Activated CD4-positive, alpha-beta T cell treated with anti-CD3 and anti-CD28 coated beads, Interleukin-10, Interleukin-2, amounts not matched to agents 100 ng/mL and 50 ng/mL, durations not matched to agents 16 hours and 8 hours (primary cell): ENCODE measurements around the gene SLC34A3.

Experiments used
- DNase-seq: peaks from one replicate; pipeline ENCODE4 v3.0.0-alpha.2; 2020

Gene SLC34A3

DNA sequence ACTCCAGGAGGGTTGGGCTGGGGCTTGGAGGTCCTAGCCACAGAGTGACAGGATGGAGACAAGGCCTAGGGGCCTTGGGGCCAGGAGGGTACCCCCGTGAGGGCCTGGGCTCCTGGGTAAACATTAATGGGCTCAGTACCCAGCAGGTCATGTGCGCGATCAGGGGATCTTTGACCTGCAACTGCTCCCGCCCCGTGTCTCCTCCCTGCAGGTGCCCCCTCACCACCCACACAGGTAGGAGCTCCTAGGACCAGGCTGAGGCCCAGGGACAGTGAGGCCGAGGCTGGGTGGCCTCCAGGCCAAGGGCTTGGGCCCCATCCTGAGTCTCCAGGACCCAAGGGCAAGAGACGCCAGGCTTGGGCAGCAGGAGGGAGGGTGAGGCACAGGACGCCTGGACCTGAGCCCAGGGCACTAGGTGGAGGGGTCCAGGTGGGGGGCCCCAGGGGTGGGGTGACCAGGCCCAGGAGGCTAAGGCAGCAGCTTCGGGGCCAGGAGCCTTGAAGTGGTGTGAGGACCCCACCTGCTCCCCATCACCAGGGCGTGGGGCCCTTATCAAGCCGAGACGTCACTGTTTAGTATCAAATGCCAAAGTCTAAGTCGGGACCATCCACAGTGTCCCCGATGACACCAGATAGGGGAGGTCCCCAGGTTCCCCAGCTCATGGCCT lies at the start of gene SLC34A3:
Gene SLC34A3 (plus strand): TSS at position 197 of the 667 bp plus-strand sequence. CDS start 802 bp downstream, outside the sequence.
- DNase-seq = no peak

DNA sequence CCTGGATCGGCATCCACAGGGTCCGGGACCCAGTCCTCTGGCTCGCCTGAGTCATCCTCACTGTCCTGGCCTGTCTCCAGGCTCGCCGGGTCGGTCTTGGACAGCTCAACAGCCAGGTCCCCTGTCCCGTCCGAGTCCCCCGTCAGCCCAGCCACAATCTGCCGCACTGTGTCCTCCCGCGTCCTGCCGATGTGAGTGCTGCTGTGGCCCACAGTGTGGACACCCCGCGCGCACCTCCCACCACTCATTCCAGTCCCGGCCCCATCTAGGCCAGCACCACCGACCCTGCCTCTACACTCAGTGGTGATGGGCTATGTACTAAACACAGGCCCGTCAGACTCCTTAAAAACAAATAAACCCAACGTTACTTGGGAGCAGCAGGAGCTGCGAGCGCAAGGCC lies 49.0 kb upstream of the SLC34A3 start:
- no peak for DNase-seq

DNA sequence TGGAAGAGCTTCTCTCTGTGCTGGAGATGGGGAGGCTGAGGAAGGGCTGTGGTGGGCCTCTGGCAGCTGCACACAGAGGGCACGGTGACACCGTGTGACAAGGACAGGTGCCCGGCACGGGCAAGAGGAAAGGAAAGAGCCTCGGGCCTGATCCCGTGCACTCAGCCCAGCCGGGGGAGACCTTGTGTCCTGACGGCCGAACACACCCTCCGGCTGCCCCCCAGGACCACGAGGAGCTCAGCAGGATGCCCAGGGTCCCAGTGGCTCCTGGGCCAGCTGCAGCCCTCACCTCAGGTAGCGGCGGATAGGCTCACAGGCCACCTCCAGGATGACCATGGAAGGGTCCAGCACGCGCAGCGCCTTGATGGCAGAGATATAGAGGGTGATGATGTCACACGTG lies 47.9 kb upstream of the SLC34A3 start:
- no peak for DNase-seq

DNA sequence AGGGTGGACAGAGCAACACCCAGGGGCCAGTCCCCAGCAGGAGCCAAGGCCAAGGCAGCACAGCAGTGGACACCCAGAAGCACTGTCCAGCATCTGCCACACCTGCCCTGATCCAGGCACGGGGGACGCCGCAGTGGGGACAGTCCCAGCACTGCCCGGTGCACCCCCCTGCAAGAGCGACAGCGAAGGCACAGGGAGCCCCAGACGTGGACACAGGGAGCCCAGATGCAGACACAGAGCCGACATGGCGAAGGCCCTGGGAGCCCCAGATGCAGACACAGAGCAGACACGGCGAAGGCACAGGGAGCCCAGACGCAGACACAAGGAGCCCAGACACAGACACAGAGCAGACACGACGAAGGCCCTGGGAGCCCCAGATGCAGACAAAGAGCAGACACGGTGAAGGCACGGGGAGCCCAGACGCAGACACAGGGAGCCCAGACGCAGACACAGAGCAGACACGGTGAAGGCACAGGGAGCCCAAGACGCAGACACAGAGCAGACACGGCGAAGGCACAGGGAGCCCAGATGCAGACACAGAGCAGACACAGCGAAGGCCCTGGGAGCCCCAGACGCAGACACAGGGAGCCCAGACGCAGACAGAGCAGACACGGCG lies 46.6 kb upstream of the SLC34A3 start:
- DNase-seq = no peak

DNA sequence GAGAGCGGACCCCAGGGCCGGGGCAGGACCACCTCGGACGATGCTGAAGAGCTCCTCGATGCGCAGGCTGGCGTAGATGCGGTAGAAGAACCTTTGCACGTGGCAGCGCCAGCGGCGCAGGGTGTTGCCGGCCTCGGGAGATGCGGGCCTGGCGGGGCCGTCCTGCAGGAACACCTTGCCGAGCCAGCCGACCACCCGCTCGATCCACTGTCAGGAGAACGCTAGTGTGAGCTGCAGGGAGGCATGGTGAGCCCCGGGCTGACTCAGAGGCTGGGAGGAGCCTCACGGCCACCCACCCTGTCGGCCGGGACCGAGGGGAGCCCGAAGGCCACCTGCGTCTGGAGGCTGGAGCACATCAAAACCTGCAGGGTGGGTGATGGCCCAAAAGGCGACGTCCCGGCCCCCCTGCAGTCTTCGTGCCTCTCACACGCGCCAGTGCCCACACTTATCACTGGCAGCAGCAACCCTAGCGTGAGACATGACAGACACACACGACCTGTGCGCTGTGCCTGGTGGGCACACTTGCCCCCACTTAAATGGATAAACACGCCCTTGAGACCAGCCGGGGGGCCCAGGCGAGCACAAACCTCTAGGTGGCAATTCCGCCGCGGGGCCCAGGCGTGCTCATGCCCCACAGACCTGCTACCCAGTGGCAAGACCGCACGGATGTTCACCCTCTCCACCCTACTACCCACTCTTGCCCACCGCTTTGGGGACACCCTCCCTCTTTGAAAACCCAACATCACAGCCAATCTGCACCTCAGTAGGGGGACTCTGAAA lies 45.6 kb upstream of the SLC34A3 start:
- no peak for DNase-seq

DNA sequence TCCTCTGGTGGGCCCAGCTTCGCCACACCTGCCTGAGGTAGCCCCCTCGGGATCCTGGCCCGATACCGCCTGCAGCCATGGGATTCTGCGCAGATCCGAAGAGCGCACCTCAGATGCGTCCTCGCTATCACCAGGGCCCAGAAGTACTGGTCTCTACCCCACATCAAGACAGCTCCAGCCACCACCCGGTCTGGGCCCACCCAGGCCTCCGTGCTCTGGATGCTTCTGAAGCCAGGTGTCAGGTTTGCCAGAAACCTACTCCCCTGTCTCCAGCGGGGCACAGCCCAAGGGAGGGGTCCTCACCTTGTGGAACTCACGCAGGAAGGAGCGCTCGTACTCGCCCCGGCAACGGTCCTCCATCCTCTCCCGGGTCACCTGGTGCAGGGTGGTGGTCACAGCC lies 44.8 kb upstream of the SLC34A3 start:
- no peak for DNase-seq

DNA sequence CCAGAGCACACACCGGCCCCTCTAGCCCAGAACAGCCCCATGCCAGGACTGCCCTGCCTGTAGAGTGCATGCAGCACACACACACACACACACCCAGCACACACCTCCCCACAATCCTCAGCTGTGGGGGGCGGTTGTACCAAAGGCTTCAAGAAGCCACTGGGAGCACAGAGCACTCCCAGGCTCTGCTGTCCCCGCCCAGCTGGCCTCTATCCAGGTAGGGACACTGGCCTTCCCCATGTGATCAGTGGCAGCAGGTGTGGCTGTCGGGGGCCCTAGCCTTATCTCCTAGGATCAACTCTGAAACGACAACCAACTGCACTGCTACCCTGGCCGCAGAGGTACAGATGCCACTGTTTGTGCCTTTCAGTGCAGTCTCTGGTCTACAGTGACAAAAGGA lies 44.3 kb upstream of the SLC34A3 start:
- no peak for DNase-seq

DNA sequence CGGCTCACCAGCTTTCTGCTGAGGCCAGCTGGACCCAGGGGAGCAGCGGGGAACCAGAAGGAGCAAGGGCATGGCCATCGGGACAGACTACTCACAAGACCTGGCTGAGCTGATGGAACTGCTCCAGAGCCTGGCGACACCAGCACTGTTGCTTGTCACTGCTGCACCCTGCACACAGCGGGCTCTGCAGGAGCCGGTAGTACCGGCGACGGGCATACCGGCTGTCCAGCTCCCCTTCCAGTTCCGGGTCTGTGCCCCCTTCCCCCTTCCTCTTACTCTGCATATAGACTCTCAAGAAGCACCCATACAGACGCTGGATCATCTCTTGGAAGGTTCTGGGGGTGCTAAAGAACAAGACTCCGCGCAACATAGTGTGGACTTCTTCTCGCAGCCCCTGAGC lies 43.3 kb upstream of the SLC34A3 start:
- DNase-seq = no peak

DNA sequence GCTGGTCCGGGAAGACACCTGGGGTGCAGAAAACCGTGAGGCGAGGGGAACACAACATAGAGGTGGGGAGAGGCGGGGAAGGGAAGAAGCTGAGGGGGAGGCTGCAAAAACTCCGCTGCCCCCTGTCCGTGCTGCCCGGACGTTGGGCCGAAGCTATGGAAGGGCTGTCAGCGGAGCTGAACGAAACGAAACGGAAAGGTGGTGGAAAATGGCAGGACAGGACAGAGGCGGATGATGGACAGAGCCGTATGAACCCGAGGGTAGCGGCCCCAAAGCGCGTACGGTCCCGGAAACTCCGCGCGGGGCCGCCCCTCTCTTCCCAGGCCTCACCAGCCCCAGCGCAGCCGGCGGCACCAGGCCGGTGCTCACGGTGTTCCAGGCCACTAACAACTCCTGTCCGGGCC lies 42.6 kb upstream of the SLC34A3 start:
- DNase-seq = no peak

DNA sequence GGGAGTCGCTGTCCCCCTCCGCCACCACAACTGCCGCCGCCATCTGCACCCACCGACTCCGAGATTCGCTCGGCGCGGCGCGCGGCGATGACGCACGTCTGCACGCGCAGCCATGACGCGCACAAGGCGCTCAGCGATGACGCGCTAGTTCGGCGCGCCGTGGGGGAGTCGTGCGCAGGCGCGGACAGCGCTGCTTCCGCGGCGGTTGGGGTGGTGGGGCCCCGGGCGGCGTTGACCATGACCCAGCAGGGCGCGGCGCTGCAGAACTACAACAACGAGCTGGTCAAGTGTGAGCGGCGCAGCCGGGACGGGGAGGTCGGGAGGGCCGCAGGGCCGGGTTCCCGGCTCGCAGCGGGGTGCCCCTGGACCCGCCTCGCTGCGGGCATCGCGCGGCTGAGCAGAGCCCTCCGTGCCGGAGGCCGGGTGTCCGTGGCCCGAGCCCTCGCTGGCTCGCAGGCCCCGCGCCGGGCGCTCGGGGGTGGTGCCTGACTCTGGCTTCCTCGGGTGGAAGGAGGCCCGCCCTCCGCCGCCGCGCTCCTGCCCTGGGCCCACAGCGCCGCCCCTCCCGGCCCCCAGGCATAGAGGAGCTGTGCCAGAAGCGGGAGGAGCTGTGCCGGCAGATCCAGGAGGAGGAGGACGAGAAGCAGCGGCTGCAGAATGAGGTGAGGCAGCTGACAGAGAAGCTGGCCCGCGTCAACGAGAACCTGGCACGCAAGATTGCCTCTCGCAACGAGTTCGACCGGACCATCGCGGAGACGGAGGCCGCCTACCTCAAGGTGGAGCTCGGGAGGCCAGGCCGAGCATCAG lies 42.0 kb upstream of the SLC34A3 start, which contains the start of the genes ANAPC2 and SSNA1:
Gene ANAPC2 (minus strand): TSS at position 71 of the 807 bp plus-strand sequence. CDS start 28 bp downstream, at position 43.
Gene SSNA1 (plus strand): TSS at position 187 of the 807 bp plus-strand sequence. CDS start 51 bp downstream, at position 238.
- DNase-seq = peak; percentile 96

DNA sequence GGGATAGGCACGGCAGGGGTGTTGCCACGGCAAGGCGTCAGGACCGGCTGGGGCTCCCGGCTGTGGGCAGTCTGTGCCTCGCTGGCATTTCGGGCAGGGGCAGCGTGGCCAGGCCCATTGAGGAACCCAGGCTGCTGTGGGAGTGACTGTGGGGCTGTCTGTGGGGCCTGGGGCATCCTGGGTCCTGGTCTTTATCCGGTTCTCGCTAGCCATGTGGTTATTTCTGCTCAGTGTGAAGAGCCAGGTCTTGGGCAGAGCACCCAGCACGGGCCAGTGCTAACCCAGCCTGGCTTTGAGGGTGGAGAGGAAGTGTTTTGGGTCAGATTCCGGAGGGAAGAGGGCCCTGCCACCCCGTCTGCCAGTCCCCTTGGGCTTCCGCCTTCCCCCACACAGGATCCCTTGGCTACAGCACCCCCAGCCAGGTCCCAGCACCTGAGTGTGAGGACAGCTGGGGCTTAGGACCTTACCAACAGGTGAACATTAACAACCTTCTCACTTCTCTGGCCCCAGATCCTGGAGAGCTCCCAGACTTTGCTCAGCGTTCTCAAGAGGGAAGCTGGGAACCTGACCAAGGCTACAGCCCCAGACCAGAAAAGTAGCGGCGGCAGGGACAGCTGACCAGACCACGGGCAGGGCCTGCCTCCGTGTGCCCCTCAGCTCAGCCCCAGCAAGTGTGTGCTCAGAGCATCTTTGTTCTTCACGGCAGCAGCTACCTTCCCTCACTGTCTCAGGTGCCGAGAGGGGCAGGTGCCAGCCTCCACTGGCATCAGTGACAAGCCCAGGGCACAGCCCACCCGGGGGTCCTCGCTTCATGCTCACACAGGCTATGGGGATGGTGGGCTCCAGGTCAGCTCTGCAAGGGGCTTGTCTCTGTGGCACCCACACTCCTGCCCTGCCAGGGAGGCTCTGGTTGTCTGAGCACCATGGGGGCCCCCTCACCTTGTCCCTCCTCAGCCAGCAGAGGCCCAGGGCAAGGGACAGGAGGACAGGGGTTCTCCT lies 41.1 kb upstream of the SLC34A3 start:
- no peak for DNase-seq

DNA sequence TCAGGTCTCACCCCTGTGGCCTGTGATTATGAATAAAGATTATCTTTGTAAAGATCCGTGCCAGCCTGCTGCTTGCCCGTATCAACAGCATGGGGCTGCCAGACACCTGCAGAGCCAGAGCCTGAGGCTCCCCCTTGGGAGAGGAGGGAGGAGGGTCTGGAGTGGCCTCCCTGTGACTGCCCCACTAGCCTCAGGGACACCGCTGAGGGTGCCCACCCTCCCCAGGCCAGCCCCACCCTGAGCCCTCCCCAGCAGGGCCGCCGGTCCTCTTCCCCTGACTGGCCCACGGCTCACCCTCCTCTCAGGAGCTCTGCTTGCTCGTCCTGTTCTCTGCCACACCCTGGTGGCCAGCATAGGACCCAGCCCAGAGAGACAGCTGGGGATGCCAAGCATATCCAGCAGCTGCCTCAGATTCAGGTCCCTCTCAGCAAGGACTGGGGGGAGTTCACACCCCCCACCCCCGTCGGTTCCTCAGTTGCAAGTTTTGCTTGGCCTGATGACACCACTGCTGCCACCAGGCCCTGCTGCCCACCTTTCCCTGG lies 40.3 kb upstream of the SLC34A3 start:
- no peak for DNase-seq

DNA sequence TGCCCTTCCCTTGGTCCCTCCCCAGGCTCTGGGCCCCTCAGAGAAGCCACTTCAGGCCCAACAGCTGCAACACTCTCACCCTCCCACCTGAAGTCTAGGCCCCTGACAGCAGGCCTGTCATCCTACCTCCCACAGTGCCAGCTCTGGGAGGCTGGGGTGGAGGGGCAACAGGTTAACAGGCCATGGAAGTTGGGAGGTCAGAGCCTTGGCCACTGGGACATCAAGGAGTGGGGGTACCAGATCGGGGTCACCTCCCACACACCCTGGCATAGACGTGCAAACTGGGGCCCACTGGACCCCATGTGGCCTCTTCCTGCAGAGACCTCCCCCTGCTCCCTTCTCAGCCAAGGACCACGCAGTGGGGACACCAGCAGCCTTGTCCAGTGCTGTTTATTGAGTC lies 39.5 kb upstream of the SLC34A3 start:
- DNase-seq = no peak

DNA sequence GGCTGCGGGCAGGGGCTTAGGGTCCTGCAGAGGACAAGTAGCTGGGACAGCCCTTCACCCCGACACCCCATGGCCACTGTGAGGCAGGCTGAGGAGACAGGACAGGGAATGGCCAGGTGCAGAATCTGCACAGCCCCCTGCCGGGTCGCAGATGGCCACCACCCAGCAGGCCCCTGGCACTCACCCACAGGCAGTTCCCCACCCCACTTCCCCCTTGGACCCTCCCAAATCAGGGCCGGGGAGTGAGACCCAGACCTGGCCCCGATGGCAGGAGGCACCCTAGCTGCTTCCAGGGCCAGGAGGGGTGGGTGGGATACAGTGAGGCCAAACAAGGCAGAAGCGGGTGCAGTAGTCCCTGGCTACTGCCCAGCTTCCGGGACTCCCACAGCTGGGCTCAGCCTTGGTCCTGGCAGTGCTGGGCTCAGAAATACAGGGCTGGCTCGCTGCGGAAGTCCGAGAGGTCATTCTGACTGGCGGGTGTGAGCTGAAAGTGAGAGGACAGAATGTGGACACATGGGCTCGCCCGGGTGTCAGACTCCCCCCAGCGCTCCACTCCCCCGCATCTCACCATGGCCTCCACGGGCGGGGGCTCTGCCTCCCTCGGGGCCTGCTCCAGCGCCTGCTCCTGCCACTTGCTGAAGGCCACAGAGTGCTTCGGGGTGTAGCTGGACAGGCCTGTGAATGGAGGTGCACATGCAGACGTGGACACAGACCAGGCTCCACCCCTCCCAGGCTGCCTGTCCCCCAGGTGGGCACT lies 38.8 kb upstream of the SLC34A3 start:
- DNase-seq = no peak

DNA sequence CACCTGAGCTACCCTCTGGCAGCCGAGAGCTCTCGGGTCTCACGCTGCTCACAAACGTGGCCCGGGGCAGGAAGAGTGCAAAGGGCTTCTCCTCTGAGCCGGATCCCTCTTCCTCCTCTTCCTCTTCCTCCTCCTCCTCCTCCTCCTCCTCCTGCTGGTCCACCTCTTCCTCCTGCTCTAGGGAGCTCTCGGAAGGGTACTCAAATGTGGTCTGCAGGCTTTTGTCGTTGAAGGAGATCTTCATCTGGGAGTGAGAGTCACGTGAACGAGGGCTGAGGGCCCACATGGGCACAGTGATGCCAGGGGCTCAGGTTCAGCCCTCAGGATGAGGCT lies 38.3 kb upstream of the SLC34A3 start:
- no peak for DNase-seq

DNA sequence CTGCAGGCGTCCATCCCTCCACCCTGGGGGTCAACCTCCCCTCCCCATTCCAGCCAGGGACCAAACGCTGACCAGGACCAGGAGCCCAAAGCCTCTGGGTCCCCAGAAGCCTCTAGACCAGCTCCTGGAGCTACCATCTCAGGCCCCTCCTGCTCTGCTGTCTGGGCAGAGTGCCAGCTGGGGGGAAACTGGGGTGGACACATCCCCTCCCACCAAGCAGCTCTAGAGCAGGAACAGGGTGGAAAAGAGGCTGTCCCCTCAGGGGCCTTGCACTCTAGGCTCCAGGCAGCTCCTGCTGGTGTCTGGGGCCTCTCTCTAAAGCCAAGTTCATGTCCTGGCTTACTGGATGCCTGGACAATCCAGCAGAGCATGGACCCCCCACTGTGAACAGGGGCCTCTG lies 37.8 kb upstream of the SLC34A3 start:
- no peak for DNase-seq

DNA sequence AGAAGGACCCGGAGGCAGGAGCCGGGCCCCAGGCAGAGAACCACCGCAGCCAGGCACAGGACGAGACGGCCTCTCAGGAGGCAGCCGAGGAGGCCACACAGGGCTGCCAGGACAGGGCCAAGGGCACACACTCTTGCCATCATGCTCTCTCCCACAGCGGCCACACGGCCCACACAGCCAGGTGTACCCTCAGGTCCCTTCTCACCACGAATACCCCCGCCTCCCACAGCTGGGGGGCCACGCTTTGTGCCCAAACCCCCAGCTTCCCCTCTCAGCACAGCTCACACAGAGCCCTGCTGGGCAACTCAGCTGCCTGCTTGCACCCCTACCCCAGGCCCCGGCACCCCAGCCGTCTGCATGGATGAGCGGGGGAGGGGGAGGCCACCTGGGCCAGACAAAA lies 36.9 kb upstream of the SLC34A3 start:
- no peak for DNase-seq

DNA sequence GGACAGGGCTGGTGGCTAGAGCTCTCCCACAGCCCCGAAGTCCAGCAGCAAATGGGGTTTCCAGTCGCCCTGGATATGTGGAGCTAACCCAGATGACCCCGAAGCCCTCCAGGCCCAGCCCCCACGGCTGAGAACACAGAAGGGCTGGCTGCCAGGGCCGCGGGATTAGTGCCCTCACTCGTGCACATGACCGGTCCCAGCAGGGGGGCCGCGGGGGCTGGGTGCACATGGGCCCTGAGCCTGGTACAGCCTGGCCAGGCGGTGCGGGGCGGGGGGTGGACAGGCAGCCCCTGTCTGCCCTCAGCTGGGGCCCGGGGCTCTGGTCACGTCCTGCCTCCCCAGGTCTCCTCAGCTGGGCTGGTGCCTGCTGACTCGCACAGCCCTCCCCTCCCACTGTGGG lies 36.3 kb upstream of the SLC34A3 start:
- DNase-seq = no peak

DNA sequence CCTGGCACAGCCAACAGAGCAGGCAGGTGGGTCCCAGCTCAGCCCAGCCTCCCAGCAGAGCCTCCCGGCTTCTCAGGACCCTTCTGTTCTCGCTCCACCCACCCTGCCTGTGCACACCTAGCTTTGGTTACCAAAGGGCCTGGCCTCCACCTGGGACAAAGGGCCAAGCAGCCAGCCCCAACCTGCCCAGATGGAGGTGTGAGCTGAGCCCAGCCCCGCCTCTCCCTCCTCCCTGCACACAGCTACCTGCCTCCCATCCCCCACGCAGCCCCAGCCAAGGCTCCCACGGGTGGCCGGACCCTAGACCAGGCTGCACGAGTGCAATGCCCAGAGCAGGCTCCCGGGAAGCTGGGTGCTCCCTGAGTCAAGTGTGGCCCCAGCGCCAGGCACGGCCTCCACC lies 35.8 kb upstream of the SLC34A3 start:
- no peak for DNase-seq

DNA sequence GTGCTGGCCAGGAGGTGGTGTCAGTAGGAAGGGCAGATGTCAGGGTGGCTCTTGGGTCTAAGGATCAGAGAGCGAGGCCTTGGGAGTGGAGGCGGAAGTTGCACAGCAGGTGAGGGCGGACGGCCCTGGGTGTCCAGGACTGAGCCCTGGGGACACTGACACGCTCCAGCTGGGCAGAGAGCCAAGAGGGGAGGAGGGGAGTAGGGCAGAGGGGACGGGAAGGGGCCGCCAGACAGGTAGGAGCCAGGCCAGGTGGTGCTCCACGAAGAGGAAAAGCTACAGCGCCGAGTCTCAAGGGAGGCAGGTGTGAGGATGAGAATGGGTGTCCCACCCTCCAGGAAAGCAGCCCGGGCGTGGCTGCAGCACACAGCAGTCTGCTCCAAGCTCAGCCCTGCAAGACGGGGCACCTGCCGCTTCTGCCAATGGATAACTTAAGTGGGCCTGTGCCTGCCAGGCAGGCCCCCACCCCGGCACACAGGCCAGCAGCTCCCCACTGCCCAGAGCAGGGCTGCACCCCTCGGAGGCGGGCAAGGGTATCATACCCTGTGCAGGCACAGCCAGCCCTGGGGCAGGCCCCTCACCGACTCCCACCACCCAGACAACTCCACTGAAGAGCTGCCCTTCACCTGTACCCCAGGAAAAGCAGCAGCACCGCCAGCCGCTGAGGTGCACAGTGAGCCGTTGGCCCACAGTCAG lies 35.0 kb upstream of the SLC34A3 start:
- DNase-seq = no peak
